Stimulated activated CD8-positive, alpha-beta memory T cell treated with anti-CD3 and anti-CD28 coated beads, Interleukin-12 subunit alpha, Interleukin-12 subunit beta, amount 100 ng/mL, for 24 hours (primary cell): Measurements from ENCODE around the gene VTI1A.

ENCODE experiments used
- DNase-seq: peaks from one replicate; pipeline ENCODE4 v3.0.0-alpha.2; 2020; ENCODE audit errors: extremely low read depth

Gene VTI1A

DNA sequence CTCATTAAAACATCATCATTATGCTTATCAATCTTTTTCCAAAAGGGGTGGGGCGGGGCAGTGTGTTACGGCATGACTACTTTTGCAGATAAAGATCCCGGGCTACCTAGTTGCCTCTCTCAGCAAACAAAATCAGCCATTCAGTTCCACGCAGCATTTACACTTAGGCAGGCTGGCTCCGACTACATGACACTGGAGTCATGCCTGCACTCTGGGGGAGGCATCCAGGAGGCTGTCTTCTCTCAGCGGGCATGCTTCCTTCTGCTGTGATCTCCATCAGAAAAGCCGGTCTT is 309.2 kb downstream of the VTI1A start:
- no peak for DNase-seq

DNA sequence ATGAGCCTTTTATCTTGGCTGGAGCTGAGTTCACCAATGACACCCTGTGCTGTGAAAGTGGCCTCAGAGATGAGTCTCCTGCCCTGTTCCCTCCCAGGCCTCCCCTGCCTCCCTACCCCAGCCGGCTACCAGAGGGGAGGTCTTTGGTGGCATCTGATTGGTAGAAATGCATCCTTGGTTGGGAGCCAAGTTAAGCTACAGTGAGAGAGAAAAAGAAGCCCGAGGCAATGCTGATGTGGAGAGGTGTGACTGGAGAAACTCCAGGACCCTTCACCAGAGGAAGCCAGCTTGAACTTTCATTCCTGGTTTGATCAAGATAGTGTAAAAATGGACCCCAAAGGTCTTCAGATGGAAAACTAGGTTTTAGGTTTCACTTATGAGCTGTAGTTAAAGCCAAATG is 311.9 kb downstream of the VTI1A start:
- DNase-seq, result no peak

DNA sequence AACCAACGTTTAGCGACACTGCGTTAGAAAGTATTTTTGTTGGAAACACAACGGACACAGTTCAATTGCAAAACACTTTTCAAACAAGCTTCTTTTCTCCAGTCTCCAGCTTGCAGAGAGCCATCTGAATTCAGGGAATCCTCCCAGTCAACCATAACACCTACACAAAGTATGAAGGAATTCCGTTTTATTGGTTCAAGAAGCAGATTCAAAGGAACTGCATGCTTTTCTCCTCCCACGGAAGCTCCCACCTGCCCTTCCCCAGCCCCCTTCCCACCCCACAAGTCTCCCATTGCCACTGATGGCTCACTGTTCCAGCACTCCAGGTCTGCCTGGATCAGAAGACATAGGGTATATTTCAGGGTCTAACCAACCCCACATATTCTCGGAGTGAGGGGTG is 312.5 kb downstream of the VTI1A start:
- DNase-seq, result no peak

DNA sequence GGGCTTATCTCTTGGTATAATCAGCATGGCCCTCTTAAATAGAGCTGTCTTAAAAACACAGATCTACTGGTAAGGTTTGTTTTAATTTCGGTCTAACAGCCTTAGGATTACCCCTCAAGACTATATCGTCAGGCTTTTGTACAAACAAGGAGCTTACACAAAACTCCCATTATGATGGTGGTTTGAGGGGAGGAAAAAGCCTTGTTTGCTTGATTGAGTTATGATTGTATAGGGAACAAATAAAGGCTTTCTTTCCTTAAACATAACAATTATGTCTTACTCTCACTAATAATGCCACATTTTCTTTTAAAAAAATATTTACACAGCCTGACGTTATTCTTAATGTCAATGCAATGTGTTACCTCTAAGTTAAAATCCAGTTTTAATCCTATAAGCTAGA is 314.2 kb downstream of the VTI1A start:
- no peak for DNase-seq

DNA sequence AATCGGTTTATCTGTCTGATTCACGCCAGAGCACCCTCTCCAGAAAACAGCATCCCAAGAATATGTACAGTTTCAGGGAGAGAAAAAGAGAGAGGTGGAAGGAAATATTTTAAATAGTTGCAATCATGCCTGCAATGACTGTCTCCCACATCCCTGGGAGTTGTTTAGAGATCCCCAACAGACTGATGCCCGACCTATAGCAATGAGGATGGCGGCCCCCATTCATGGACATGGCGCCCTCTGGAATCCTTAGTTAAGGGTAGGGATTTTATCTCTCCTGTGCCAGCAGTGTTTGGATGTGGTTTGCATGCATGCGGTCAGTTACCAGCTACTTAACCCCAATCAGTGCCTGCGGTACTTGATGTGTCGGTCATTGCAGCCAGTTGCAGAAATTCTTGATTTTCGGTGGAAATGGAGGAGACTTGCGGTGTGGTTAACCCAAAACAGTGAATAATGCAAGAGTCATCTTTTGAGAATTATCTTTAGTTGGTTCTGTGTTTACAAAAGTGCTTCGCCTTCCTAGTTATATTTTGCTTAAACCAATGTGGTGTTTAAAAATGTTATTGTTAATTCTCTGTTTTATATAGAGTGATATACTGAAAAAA is 317.0 kb downstream of the VTI1A start:
- DNase-seq, result no peak

DNA sequence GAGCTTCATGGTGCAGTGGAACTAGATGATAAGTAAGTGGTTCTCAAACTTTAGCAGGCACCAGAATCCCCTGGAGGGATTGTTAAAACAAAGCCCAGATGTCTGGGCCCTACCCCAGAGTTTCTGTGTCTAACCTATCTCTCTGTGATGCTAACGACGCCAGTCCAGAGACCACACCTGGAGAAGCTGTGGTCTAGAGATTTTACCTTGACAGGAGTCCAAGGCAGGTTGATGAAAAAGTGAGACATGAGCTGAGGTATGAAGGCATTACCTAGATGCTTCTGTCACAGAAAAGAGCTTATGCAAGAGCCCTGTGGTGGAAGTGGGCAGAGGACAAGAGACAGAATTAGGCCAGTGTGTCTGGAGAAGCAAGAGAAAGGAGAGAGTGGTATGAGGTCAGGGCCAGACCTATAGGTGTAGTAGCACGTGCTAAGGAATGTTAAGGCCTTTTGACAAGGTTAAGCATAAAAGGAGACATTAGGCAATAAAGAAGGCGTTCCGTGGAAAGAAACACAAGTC is 318.8 kb downstream of the VTI1A start:
- DNase-seq, result no peak

DNA sequence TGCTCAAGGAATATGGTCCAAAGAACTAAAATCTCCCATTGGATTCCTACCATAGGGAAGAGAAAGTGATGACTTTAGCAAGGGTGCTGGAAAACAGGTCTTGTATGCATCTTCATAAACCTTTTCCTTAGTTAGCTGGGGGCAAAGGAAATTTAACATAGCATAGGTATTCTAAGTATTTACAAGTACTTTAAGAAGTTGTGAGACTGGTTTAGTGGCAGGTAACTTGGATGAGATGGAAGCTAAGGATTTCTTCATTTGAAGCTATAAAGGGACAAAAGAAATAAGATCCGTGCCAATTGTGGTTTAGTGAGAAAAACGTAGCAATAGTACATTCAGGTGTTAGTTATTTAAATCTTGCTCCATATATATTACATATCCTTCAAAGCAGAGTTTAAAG is 319.6 kb downstream of the VTI1A start:
- no peak for DNase-seq

DNA sequence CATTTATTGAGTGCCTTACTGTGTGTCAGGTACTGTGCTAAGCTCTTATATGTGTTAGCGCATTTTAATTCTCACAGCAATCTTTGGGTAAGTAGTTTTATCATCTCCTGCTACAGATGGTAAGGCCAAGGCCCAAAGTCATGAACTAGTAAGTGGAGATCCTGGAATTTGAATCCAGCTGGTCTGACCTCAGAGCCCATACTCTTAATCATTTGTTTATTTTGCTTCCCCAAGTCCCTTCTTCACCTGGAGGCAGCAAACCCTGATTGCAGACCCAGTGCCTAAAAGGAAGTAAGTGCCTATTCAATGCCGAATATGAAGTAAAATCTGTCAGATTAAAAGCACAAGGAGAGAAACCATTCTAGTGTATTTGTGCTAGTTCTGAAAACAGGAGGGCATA is 320.1 kb downstream of the VTI1A start:
- no peak for DNase-seq

DNA sequence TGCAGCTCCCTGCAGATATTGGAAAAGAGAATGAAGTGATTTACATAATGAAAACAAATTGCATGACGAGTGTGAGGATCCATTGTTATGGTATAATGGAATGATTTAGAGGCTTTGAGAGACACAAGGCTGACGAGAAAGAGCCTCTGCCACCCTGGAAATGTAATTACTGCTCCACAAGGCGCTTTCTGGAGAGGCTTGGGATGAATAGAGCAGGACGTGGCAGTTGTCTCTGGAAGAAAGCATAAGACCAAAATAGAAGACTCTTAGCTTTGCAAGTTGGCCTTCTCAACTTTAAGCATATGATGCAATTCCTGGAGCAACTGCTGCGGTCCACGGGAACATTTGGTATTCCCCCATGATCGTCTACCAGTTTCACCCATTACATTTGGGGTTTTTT is 321.1 kb downstream of the VTI1A start:
- DNase-seq, result no peak

DNA sequence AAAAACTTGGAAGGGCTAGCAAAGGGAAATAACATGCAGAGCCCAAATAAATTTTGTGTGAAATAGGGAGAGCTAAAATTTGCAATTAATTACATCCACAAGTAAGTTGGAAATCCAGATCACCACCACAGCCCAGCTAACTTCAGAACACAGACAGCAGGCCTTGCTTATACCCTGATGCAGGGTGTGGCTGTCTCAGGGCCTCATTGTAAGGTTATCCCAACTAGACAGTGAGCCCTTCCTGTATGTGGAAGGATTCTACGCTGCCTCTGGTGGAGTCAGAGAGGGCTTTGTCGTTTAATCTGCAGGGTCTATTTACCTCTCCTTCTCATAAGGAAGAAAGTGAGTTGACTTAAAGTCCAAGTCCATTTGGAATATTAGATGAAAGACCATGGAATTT is 322.1 kb downstream of the VTI1A start:
- no peak for DNase-seq

DNA sequence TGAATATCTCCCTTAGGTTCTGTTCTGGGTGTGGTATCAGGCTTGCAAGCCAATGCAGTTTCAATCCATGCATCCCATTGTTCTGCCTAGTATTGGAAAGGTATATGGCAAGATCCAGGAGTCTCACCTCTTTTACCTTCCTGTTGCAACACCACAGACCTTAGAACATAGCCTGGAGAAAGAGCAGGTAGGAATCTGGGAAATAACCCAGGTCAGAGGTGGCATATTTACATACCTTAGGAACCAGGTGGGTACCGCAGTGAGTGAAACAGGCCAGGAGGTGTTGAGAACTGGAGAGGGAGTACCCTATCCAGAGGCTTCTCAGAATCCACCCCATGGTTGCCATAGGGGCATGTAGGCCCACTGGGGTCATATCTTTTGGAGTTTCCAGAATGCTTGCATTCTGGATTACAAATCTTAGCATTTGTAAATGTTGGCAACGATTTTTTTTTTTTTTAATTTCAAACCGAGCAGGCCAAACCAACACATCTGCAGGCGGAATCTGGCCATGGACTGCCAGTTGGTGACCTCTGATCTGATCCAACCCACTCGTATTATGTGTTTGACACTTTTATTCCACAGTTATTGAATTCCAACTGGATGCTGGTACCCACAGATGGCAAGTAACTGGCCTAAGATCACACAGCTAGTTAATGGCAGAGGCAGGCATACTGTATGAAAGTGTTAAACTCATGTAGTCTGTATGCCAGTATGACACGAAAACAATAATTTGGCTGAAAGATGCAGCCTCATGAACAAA is 322.8 kb downstream of the VTI1A start:
- DNase-seq, result no peak

DNA sequence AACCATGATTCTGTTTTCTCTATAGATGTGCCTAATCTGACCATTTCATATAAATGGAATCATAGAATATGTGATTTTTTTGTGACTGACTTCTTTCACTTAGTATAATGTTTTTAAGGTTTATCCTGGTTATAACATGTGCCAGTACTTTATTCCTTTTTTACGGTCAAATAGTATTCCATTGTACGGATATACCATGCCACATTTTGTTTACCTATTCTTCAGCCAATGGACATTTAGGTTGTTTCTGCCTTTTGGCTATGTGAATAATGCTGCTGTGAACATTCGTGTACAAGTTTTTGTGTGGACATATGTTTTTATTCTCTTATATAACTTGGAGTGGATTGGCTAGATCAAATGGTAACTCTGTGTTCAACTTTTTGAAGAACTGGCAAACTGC is 324.7 kb downstream of the VTI1A start:
- no peak for DNase-seq

DNA sequence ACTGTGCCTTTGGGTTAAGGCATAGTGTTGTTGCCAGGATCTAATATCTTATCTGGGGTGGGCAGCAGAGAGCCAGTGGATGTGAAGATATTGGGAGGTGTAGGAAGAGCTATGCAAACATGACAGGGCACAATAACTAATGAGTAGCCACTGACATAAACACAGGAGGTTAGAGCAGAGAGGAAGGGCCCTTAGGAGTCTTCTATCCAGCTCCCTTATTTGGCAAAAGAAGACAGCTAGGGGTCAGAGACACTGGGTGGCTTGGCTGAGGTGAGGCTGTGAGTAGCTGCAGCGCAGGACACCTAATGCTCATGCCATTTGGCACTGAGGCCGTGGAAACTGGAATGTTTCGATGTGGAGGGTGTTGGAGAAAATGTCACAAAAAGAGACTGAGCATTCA is 326.8 kb downstream of the VTI1A start:
- no peak for DNase-seq

DNA sequence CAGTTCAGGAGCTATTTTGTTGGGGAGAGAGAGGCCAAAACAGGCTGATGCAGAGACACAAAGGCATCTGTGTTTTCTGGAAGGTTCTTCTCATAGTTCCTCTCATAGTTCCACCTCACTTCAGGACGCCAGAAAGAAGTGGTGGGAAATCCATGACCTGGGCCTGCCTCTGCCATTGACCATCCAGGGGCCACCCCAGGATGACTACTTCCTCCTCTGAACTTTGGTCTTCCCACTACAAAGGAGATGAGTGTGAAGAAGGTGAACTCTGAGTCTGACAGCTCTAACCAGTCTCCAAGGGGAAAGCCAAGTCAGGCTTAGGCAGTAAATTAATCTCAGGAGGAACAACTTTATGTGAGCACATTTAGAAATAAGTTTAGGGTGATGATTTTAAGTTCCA is 327.2 kb downstream of the VTI1A start:
- DNase-seq, result no peak

DNA sequence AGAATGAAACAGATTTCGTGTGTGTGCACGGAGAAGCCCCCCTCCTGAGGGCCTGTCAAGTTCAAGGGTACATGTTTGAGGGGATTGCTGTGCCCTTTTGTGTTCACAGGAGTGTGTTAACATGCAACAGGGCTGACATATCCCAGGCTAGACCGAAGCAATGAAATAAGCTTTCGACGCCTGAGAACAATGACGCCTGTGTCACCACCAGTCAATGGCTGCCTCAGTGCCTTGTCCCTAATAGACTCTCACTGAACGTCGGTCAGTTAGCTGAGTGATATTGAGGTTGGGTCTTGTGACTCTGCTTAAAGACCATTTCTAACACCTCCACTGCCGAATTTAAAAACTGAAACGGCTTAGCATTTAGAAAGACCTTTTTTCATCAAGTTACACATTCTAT is 327.8 kb downstream of the VTI1A start:
- DNase-seq, result no peak

DNA sequence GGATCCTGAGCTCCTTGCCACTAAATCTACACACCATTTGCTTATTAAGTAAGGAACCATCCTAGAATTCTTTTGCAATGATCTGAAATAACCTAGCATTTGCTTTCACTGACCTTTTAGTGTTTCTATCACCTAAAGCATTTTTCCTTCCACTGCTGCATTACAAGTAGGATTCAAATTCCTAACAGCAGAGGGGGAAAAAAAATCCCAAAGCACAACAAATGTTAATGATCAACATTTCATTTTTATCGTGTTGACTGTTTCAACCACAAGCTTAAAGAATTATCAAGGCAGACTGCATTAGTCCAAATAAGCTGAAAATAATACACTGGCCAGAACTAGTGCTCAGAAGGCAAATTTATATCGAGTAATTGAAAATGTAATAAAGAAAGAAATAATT is 328.4 kb downstream of the VTI1A start:
- DNase-seq, result no peak

DNA sequence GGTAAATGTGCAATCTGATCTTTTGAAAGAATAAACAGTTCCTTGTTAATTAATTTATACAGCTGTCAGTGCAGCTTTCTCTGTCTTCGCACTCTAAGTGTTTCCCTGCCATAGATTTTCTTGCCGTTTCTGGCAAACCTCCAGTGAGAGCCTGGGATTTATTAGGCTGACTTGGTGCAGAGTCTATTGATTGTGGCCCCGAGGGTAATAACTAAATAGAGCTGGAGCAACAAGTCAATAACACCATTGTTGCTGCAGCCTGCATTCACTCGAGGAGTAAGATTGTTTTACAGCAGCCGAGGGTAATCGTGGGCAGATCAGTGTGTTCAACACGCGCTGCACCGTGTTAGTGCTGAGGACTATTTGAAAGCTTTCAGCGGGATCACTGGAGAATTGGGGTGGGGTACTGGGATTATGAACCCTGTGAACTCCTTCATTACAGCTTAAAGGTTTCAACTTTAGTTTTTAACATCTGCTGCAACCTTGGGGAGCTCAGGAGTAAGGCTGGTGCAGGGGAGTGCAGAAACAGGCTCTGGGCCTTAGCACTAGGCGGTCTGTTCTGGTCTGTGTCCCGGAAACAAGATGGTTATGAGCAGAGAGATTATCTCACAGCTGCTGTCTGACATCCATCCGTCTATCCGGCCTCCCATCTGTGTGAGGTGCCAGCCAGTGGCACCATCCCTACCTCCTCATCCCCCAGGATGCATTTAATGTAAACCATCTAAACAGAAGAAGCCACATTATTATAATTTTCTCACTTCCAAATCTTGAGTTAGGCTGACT is 329.1 kb downstream of the VTI1A start:
- no peak for DNase-seq

DNA sequence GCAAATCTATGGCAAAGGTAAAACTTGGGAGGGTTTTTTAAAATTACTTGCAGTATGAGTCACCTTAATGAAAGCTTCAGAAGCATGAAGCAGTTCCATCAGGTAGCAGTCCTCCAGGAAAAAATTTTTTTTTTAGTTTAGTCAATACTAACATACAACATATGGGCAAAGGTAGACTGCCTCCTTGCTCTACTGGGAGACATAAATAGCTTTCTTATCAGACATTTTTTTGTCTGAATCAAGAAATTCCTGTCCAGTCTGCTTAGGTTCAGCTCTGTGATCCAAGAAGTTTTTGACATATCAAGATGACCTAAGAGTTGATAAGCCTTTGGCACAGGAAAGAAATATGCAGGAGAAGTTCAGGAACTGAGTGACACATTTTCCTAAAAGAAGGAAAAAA is 331.6 kb downstream of the VTI1A start:
- DNase-seq, result no peak

DNA sequence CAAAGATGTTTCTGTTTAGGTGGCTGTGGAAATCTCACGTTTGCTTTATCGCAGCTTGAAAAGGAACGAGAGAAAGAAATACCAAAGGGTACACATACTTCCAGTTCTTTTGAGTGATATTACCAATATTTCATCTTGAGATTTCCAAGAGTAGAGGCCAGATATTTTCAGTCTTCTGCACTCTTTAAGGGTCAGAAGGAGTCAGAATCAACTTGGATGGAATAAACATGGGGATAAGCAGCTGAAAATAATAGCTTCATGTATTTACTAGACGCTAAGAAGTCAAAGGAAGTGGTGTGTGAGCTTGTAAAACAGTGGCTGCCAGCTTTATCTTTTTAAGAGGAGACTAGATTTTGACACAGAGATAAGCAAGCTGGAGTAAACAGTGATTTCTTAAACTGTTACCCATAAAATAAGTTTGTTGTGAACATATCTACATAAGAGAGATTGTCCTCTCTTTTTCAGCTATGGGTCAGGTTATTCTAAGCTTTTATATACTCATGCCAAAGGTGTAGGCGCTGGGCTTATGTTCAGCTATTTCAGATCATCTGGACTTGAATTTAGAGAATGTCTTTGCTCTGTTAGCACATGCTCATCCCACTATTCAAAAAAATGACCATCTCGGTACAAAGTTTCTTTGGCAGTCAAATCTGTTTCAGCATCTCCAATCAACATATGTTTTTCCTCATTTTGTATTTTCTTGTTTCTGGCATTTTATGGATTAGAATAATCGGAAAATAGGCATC is 332.2 kb downstream of the VTI1A start:
- no peak for DNase-seq

DNA sequence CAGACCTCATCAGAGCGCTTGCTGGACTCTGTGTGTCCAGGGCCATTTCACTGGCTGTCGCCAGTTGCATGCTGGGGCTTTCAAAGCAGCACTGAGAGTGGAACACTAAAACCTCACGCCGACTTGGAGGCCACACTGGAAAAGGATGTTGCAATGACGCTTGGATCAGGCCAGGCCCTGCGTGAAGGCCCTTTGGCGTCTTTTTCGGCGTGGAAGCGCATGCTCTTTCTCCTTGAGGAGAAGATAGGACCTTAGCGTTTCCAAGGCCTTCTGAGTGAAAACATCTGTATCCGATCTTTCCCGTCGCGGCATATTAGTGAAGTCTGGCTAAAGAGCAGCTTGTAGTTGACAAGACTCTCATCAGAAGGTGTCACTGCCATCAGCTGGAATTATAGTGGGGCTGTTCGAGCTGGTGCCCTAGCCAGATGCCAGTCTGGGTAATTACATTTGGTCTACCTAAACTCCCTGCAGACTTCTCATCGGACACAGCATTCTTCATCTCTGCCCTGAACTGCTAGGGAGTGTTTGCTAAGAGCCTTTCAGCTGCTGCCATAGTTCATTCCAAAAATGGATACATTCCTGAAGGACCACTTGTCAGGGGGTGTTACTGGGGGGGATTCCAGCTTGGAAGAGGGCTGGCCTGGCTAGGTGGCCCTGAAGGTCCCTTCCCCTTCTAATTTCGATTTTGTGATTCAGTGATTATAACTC is 335.3 kb downstream of the VTI1A start:
- DNase-seq, result no peak

DNA sequence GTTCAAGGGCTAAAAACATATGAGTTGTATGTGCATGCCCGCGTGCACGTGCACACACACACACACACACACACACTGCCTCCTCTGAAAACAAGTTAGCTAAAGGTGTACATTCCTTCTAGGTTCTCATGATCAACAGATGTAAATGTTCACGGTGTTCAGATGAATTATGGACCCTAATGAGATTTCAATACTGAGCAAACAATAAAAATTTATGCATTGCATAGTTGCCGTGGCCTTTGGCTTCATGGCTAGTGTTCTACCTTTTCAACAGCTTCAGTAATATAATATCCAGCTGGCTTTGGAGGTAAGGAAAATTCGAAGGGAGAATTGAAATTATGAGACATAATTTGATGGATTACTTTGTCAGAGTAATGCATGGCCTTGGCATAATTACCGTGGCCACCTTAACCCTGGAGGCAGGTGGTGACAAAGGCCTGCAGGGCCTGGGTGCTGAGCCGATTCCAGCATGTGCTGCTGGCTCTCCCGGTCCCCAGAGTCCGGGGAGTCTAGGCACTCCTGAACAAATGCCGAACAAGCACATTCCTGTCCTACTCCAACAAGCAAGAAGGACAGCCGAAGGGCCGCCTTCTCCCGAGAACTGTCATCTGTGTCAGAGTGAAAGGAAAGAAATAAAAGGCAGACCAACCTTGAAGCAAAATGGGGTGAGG is 336.5 kb downstream of the VTI1A start:
- DNase-seq, result no peak
